DND-41 (cell line): ENCODE data around the gene SYNDIG1.

Experiments used
- ATAC-seq: fragments of 200-7000 bp; cut with Tn5 transposase; 3 replicates; pipeline ENCODE4 v1.9.1; 2021; ENCODE audit warnings: low read depth; ENCODE audit not compliant: insufficient read depth
- DNase-seq: peaks from one replicate; pipeline ENCODE4 v3.0.0-alpha.2; 2020
- H2AFZ ChIP-seq: 2 replicates; pipeline ENCODE4 v1.6.0; 2012; ENCODE audit warnings: low read depth, low read length
- H3K27ac ChIP-seq: 2 replicates; pipeline ENCODE4 v1.5.1; 2012; ENCODE audit warnings: low read length, inconsistent platforms
- H3K27me3 ChIP-seq: fragments of 200-600 bp; sonication (generic); 2 replicates; pipeline ENCODE4 v1.6.0; 2012; ENCODE audit warnings: low read length, mild to moderate bottlenecking, inconsistent platforms; ENCODE audit not compliant: insufficient read depth, poor library complexity
- H3K36me3 ChIP-seq: 2 replicates; pipeline ENCODE4 v1.5.1; 2012; ENCODE audit warnings: low read length, inconsistent platforms; ENCODE audit not compliant: insufficient read depth
- H3K4me1 ChIP-seq: 2 replicates; pipeline ENCODE4 v1.5.1; 2012; ENCODE audit warnings: mild to moderate bottlenecking, low read length; ENCODE audit not compliant: insufficient read depth
- H3K4me2 ChIP-seq: 2 replicates; pipeline ENCODE4 v1.6.0; 2012; ENCODE audit warnings: mild to moderate bottlenecking, moderate library complexity, low read length, inconsistent platforms; ENCODE audit not compliant: insufficient read depth
- H3K4me3 ChIP-seq, 2 experiments: fragments of 200-600 bp in 1 of 2; shearing (Covaris generic) in 1 of 2; 2 replicates each; pipeline ENCODE4 v1.5.1; 2012 to 2016; ENCODE audit warnings: inconsistent platforms in 2 of 2, low read length in 2 of 2, mild to moderate bottlenecking in 2 of 2, low read depth in 1 of 2, moderate library complexity in 1 of 2
- H3K79me2 ChIP-seq: 2 replicates; pipeline ENCODE4 v1.6.0; 2012; ENCODE audit warnings: low read length, inconsistent platforms; ENCODE audit not compliant: insufficient read depth
- H3K9ac ChIP-seq: 2 replicates; pipeline ENCODE4 v1.6.0; 2012; ENCODE audit warnings: low read depth, mild to moderate bottlenecking, inconsistent platforms, low read length, moderate library complexity
- H3K9me3 ChIP-seq: 2 replicates; pipeline ENCODE4 v1.5.1; 2012; ENCODE audit warnings: low read length, moderate library complexity, mild to moderate bottlenecking, inconsistent platforms; ENCODE audit not compliant: insufficient read depth, severe bottlenecking
- H4K20me1 ChIP-seq: 2 replicates; pipeline ENCODE4 v1.6.0; 2012; ENCODE audit warnings: low read length; ENCODE audit not compliant: insufficient read depth
- EZH2 ChIP-seq: IDR thresholded peaks from 3 replicates; pipeline ENCODE4 v1.6.1; 2012; ENCODE audit warnings: borderline replicate concordance, low read depth, mild to moderate bottlenecking, moderate library complexity, low read length, inconsistent platforms; ENCODE audit not compliant: severe bottlenecking
- TF ChIP-seq, protein P1 (sequence below): IDR thresholded peaks from 2 replicates; pipeline ENCODE4 v1.5.1; 2012; ENCODE audit warnings: borderline replicate concordance, low read length, moderate library complexity, mild to moderate bottlenecking; ENCODE audit not compliant: poor library complexity, severe bottlenecking; ENCODE audit errors: extremely low read depth

The SYNDIG1 gene

DNA sequence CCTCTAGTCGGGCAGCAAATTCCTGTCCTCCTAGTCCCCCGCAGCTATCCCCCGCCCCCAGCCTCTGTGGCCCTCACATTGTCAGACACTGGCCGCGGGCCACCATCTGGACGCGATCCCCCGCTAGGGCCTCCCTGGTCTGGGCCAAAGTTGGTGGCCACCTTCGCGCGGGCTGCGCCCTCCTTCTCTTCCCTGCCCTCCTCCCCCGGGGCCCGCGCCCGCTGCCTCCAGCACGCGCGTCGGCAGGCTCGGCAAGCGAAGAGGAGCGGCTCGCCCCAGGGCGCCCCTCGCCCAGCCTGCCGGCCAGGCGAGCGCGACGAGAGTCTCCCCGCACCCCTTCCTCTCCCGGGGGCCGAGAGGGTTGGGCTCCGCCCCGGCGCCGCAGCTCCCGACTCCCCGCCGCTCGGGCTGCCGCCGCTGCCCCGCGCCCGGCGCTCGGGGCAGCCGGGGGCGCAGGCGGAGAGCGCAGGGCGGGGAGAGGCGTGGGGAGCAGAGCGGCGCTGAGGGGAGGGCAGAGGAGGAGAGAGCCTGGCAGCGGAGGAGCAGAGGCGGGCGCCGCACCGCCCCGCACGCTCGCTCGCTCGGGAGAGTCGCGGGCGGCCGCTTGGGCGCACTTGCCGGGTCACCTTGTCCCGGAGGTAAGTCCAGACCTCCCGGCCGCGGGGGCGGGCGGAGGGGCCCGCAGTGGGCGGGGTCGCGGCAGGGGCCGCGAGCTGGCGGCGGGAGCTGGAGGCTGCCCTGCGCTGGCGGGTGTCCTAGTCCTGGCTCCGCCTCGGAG is at the start of gene SYNDIG1:
Gene SYNDIG1, plus strand, starts transcription at position 514 of the 778 bp plus-strand sequence. CDS start 73,469 bp downstream, outside the sequence.
- TF ChIP-seq, protein P1, sequence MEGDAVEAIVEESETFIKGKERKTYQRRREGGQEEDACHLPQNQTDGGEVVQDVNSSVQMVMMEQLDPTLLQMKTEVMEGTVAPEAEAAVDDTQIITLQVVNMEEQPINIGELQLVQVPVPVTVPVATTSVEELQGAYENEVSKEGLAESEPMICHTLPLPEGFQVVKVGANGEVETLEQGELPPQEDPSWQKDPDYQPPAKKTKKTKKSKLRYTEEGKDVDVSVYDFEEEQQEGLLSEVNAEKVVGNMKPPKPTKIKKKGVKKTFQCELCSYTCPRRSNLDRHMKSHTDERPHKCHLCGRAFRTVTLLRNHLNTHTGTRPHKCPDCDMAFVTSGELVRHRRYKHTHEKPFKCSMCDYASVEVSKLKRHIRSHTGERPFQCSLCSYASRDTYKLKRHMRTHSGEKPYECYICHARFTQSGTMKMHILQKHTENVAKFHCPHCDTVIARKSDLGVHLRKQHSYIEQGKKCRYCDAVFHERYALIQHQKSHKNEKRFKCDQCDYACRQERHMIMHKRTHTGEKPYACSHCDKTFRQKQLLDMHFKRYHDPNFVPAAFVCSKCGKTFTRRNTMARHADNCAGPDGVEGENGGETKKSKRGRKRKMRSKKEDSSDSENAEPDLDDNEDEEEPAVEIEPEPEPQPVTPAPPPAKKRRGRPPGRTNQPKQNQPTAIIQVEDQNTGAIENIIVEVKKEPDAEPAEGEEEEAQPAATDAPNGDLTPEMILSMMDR = no peak
- no peak for TF ChIP-seq EZH2
- Histone ChIP-seq H3K79me2 (no peaks in the 10 kb centered on the region), H3K4me1 (no peaks in the 10 kb centered on the region), H3K9me3 (no peaks in the 10 kb centered on the region), H3K9ac (no peak within 1 kb of the TSS), H2AFZ (no peak within 1 kb of the TSS), H3K36me3 (no peaks in the 10 kb centered on the region), H3K4me3 (no peak within 1 kb of the TSS), H4K20me1 (no peaks in the 10 kb centered on the region), H3K27ac (no peak within 1 kb of the TSS), H3K27me3 (no peaks in the 10 kb centered on the region), H3K4me2 (no peak within 1 kb of the TSS)
- no peak for DNase-seq
- ATAC-seq = no peak

DNA sequence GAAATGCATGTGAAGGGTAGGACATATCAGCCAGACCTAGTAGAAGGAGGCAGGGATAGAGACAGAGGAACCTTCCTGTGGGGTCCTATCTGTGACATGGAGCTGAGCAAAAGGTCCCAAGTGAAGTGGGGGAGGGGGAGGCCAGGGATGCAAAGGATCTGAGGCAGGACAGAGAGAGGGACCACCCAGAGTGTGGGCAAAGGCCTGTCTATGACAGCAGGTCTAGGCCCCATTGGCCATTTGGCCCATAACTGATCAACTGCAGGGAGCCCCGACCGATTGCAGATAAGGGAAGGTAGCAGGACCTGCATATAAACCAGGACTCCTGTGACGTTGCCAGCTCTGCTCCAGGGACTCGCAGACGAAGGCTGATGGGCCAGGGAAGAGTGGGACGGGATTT is 49.6 kb upstream of the SYNDIG1 start:
- Histone ChIP-seq H4K20me1 (no peaks in the 10 kb centered on the region), H3K9ac (no peak overlapping the region), H3K9me3 (peaks cover 19% of the 10 kb centered on the region), H3K4me1 (no peaks in the 10 kb centered on the region), H3K27ac (no peak overlapping the region), H3K4me2 (no peak overlapping the region), H3K27me3 (no peaks in the 10 kb centered on the region), H3K4me3 (no peak overlapping the region), H3K36me3 (no peaks in the 10 kb centered on the region), H2AFZ (no peak overlapping the region), H3K79me2 (no peaks in the 10 kb centered on the region)
- no peak for ATAC-seq
- no peak for DNase-seq
- no peak for TF ChIP-seq EZH2
- TF ChIP-seq, protein P1 = no peak

DNA sequence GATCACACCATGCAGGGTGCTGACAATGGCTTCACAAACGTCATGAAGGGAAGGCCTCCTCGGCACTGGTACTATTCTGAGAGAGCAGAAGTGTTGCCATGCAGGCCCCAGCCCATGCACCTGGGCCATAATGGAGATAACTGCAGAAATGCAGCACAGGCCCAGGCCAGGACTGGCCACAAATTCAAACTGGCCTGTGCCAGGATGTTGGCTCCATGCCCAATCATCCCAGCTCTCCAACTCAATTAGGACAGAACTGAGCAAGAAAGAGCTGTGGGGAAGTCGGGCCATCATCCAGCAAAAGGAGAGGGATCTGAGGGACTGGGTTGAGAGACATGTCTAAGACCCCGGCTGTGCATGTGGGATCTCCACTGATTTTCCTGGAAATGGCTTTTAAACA is 48.9 kb upstream of the SYNDIG1 start:
- no peak for ATAC-seq

More for the DNA sequence above, 48.9 kb upstream of the SYNDIG1 start:
- H3K9ac ChIP-seq = no peak overlapping the region
- no peaks in the 10 kb centered on the region for H4K20me1 ChIP-seq
- no peak overlapping the region for H3K4me3 ChIP-seq
- no peak overlapping the region for H3K4me2 ChIP-seq
- TF ChIP-seq EZH2 = no peak
- TF ChIP-seq, protein P1 = no peak
- H3K27me3 ChIP-seq = no peaks in the 10 kb centered on the region
- H3K36me3 ChIP-seq = no peaks in the 10 kb centered on the region
- H3K9me3 ChIP-seq = peaks cover 17% of the 10 kb centered on the region
- H3K79me2 ChIP-seq = no peaks in the 10 kb centered on the region
- no peaks in the 10 kb centered on the region for H3K4me1 ChIP-seq
- H3K27ac ChIP-seq = no peak overlapping the region
- DNase-seq = no peak
- no peak overlapping the region; the same call in 1 of the 2 replicates for H2AFZ ChIP-seq
